GM12875 (cell line): Measurements from ENCODE around the gene ARHGEF39.

Source experiments
- H3K4me3 ChIP-seq: one replicate; pipeline ENCODE4 v1.5.1; 2011; ENCODE audit warnings: low read depth, low read length, control low read depth
- CTCF ChIP-seq: IDR thresholded peaks from 2 replicates; pipeline ENCODE4 v1.5.1; 2011; ENCODE audit warnings: low read depth, mild to moderate bottlenecking, control low read depth, inconsistent platforms, low read length, moderate library complexity, borderline replicate concordance; ENCODE audit not compliant: insufficient read depth

ARHGEF39 gene

GRCh38 chr9:35657546-35658136, 7.4 kb downstream of the ARHGEF39 start, which contains the start of gene RMRP:
Gene RMRP (minus strand): TSS chr9:35658019.
- peak within 1 kb of the TSS; percentile 95 for H3K4me3 ChIP-seq
- TF ChIP-seq CTCF = 0 out of 2 replicates have a peak, but pooled peaks have one; percentile 5

GRCh38 chr9:35656831-35657545, 8.0 kb downstream of the ARHGEF39 start:
- no peak overlapping the region for H3K4me3 ChIP-seq
- no peak for TF ChIP-seq CTCF

GRCh38 chr9:35656348-35656747, 8.6 kb downstream of the ARHGEF39 start:
- H3K4me3 ChIP-seq = no peak overlapping the region
- TF ChIP-seq CTCF = no peak

- no peak overlapping the region for H3K4me3 ChIP-seq
- no peak for TF ChIP-seq CTCF
Measured at GRCh38 chr9:35653611-35654010, 11.4 kb downstream of the ARHGEF39 start.

- no peak for TF ChIP-seq CTCF
- no peak overlapping the region for H3K4me3 ChIP-seq
Measured at GRCh38 chr9:35652829-35653209, 12.2 kb downstream of the ARHGEF39 start.

GRCh38 chr9:35651956-35652828, 12.8 kb downstream of the ARHGEF39 start:
- TF ChIP-seq CTCF = no peak
- H3K4me3 ChIP-seq = no peak overlapping the region
